GM12875 (cell line): ENCODE results near the gene MCIDAS.

Source experiments
- H3K4me3 ChIP-seq: one replicate; pipeline ENCODE4 v1.5.1; 2011; ENCODE audit warnings: low read depth, low read length, control low read depth
- TF ChIP-seq, protein P1 (sequence below): IDR thresholded peaks from 2 replicates; pipeline ENCODE4 v1.5.1; 2011; ENCODE audit warnings: low read depth, mild to moderate bottlenecking, control low read depth, inconsistent platforms, low read length, moderate library complexity, borderline replicate concordance; ENCODE audit not compliant: insufficient read depth

The MCIDAS gene

DNA sequence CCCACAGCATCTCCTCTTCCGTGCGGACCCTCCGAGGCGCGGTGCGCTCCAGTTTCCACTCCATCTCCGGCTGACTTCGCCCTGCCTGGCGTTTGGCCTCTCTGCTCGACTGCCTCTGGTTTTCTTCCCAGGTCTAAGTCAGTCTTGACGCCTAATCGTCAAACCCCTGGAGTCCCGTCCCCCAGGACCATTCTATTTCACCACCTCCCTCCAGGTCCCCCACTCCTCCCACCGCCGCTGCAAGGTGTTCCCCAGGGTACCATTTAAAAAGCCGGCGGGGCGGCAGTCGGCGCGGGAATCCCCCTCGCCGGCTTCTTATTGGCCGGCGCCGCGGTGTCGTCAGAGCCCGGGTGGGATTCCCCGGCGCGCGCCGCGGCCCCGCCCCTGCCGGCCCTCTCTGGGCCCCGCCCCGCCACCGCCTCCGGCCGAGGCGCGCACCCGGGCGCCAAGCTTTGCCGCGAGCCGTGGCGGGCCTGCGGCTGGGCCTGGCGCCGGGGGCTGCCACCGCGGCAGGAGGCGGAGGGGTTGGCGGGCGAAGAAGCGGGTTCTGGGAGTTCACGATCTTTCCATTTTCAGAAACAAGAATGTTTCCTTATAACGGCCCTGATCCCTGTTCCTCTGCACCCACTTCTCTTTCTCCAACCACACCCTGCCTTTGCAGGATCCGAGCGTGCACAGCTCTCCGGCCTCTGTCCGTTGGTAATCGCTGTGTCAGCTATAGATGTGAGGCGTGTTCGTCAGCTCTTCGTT is 54.0 kb downstream of the MCIDAS start, which contains the start of gene CDC20B:
CDC20B (minus strand) TSS at position 241 of the 750 bp plus-strand sequence; CDS start at position 64, 177 bp downstream.
- peak within 1 kb of the TSS; percentile 34 for H3K4me3 ChIP-seq
- TF ChIP-seq, protein P1, sequence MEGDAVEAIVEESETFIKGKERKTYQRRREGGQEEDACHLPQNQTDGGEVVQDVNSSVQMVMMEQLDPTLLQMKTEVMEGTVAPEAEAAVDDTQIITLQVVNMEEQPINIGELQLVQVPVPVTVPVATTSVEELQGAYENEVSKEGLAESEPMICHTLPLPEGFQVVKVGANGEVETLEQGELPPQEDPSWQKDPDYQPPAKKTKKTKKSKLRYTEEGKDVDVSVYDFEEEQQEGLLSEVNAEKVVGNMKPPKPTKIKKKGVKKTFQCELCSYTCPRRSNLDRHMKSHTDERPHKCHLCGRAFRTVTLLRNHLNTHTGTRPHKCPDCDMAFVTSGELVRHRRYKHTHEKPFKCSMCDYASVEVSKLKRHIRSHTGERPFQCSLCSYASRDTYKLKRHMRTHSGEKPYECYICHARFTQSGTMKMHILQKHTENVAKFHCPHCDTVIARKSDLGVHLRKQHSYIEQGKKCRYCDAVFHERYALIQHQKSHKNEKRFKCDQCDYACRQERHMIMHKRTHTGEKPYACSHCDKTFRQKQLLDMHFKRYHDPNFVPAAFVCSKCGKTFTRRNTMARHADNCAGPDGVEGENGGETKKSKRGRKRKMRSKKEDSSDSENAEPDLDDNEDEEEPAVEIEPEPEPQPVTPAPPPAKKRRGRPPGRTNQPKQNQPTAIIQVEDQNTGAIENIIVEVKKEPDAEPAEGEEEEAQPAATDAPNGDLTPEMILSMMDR, result no peak

DNA sequence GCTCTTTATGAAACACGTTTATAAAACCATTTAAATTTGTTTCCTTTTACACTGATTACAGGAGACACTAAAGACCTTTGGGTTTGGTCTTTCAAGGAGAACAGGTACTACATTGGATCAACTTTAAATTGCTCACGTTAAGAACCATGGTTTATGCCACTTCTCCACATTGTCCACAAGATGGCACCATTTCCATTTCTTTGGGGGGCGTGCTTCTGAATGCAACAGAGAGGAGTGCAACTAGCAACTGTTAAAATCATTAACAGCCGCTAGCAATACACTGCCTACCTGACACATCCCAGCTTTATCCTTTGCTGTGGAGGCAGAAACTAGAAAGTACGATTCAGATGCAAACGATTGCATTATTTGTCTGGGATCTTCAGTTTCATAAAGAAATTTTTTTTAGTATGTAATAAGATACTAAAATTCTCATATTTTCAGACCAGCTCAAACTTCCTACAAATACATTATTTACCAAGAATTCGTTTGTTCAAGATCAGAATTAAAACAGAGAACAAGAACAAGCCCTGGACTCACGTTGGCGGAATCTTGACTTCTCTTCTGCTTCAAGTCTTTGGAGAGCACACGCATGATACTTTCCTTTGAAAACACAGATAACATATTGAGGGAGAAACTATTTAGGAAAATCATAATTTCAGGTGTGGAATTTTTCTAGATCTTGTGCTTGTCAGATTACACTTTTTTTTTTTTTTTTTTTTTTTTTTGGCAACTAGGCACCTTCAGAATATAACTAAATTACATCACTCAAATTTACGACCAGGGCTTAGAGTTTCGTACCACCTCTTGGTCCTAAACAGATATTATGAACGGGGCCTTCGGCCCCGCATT is 54.8 kb downstream of the MCIDAS start:
- H3K4me3 ChIP-seq, result no peak overlapping the region
- TF ChIP-seq, protein P1, result peak; percentile 64

DNA sequence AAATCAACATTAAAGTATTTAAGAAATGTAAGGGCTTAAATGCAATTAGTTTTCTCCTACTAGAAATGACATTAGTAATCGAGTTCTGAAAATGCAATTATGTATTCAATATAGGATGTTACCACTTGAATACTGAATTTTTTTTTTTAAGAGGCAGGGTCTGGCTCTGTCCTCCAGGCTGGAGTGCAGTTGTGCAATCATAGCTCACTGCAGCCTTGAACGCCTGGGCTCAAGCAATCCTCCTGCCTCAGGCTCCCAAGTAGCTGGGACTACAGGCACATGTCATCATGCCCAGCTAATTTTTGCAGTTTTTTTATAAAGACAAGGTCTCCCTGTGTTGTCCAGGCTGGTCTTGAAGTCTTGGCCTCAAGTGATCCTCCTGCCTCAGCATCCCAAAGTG is 55.6 kb downstream of the MCIDAS start:
- H3K4me3 ChIP-seq, result no peak overlapping the region
- TF ChIP-seq, protein P1, result no peak
